Fibroblast of the conjunctiva (primary cell): ENCODE data around the gene EPHA6.
"Not testable (repeated sequence)": the region's sequence is repeated elsewhere in the genome, so short reads cannot be mapped to it uniquely, and the experiment has no call there.

Experiments
- DNase-seq: peaks from one replicate; pipeline ENCODE4 v3.0.0-alpha.2; 2010; ENCODE audit warnings: low read depth

The EPHA6 gene

DNA sequence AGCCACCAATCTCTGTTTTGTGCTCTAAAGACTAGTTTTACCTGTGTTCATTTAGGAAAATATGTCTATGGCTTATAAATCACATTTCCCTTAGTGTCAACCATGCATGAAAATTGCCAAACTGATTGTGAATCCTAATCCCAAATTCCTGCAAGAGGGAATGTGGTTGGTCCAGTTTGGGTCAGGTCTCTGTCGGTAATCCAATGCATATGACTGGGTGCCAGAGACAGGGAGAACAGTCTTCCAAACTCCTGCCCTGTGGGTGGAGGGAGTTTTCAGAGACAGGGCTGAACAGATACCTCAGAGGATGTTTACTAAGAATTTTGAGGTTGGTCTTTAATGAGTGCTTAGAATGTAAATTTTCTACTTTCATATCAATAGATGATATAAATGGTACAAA lies 649.6 kb downstream of the EPHA6 start:
- DNase-seq, result no peak

DNA sequence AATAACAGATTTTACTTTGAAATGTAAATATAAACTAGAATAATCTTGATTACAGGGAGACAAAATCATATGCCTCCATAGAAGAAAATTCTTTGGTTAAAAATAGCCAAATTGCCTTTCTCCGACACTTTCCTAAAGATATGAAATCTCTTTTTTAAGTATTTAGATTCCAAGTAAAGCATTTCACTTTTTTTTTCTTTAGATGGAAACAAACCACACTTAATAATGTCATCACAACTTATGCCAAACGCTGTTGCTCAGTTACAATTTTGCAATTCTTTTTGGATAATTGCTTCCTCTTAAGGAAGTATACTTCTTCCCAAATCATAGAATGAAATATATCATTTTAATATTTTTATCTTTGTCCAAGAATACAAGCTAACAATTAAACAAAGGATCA lies 656.1 kb downstream of the EPHA6 start:
- DNase-seq, result no peak

DNA sequence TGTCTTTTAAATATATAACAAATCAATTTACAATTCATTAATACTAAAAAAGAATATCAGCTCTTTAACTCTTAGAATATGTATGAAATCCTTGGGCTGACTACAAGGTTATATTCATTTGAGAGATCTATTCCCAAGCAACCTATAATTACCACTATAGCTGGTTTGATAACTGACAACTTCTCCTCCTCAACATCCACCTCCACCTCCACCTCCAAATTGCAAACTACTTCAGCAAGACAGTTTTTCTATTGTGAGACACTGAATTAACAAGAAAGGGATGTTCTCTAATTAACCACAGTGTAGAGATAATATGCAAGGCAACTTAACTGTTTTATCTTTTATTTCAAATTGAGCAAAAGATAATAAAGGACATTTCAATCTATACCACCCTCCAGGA lies 665.3 kb downstream of the EPHA6 start:
- DNase-seq, result no peak

DNA sequence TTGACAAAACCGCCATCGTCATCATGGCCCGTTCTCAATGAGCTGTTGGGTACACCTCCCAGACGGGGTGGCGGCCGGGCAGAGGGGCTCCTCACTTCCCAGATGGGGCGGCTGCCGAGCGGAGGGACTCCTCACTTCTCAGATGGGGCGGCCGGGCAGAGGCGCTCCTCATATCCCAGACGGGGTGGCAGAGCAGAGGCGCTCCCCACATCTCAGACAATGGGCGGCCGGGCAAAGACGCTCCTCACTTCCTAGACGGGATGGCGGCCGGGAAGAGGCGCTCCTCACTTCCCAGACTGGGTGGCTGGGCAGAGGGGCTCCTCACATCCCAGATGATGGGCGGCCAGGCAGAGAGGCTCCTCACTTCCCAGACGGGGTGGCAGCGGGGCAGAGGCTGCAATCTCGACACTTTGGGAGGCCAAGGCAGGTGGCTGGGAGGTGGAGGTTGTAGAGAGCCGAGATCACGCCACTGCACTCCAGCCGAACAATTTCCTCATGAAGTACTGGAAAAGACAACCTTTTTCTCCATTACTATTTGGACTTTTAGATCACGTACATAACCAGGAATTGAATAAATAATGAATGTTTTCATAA lies 666.4 kb downstream of the EPHA6 start:
- not testable (repeated sequence) for DNase-seq

DNA sequence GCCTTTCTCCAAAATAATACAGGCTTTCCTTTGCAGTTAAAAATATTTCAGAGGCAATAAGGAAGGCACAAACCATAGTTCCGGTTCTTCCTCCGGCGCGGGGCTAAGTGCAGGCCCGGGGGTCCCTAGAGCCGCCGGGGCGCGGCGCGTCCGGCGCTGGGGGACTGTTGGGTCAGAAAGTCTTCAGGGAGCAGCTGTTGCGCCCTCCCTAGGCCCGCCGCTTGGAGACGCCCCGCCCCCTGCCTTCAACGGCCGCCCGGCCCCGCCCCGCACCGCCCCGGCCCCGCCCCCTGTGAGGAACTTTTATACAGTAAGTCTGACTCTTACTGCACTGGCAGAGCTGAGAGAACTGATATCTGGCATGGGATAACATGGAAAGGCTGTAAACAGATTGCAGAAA lies 667.0 kb downstream of the EPHA6 start:
- DNase-seq, result no peak

DNA sequence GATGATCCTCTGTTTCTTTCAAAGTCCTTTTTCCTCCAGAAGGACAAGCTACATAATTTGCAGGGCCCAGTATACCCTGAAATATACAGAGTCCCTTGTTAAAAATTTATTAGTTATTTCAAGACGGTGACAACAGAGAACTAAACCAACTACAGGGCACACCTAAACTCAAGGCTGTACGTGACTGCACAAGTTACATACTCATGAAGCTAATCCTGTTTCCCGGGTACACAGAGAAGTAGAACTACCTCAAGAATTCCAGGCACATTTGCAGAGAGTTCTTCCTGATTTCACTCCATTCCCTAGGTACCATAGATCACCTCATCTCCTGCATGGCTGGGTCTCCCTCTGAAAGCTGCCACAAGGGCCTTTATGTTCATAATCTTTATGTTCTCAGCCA lies 670.8 kb downstream of the EPHA6 start:
- no peak for DNase-seq

DNA sequence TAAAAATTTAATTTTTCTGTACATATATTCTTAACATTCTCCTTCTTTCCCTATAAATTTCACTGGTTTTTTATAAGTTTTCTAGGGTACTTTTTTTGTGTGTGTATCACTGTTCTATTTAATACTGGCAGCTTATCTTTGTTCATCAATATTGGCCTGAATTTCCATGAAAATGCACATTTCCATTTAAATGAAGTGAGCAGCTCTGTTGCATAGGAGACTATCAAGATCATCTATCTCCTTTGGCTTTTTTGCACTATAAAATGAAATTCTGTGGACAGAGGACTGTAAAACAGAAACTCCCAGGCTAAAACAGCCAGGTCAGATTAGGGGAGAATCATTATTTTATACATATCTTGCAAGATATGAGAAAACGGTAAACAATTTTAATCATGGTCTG lies 673.2 kb downstream of the EPHA6 start:
- no peak for DNase-seq

DNA sequence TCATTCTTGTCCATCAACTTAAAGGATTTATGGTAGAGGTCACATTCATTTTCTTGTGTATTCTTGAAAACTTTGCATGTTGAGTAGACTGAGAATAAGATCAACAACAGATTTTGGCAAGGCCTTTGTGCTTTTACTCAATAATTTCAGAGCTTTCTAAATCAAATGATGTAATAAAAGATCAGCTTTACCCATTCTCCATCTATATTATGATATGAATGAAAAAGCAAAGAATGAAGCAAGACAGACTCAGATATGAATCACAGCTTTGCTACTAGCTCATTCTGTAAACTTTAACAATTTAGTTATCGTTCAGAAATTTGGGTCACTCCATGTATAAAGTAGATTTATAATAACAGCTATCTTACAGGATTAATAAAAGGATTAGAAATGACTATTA lies 674.3 kb downstream of the EPHA6 start:
- DNase-seq, result no peak

DNA sequence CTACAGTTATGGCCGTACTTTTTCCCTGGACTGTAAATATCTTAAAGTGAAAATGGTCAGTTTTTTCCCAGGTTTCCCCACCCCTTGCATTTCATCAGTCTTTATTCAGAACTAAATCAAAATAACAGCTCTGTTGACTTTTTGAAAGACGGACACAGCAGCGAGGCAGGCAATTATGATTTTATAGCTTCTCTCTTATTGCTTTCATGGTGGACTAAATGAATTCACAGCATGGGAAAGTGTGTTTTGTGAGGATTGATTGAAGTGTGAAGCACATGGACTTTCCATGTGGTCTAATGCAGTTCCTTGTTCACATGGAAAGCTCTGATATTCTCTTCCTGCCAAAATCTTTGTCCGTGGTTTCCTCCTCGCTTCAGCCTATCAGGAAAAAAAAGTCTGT lies 681.5 kb downstream of the EPHA6 start:
- no peak for DNase-seq

DNA sequence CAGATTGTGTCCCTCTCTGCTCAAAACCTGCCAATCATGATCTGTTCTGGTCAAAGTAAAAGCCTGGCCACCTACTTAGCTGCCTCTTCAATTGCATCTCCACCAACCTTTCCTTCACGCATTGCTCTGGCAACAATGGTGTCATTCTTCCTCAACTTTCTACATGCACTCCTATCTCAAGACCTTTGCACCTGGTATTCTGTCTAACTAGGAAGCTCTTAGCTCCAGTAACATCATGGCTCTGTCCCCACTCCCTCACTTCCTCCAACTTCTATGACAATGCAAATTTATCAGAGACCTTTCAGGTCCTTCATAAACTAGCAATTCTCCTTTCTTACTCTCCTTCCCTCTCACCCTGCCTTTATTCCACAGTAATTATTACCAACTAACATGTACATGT lies 682.7 kb downstream of the EPHA6 start:
- DNase-seq, result no peak

DNA sequence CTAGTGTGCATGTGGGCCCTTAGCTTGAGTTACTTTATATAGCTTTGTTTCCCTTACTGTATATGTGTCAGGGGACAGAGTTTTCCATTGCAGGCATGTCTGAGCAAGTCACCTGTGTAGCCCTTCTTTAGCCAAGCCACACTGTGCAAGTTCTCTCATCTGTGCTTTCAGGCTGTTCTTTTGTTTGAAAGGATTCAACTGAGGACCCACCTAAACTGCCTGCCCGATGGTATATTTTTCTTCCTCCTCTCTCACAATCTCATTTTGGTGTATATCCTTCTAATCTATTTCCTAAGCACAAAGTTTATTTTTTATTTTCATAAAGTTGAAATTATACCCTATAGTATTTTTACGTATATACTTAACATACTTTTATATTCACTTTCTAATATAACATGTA lies 690.1 kb downstream of the EPHA6 start:
- no peak for DNase-seq

DNA sequence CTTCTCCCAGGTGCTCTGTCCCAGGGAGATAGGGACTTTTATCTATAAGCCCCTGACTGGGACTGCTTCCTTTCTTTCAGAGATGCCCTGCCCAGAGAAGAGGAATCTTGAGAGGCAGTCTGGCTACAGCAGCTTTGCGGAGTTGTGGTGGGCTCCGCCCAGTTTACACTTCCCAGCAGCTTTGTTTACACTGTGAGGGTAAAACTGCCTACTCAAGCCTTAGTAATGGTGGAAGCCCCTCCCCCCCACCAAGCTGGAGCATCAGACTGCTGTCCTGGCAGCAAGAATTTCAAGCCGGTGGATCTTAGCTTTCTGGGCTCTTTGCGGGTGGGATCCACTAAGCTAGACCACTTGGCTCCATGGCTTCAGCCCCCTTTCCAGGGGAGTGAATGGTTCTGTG lies 696.4 kb downstream of the EPHA6 start:
- DNase-seq, result no peak

DNA sequence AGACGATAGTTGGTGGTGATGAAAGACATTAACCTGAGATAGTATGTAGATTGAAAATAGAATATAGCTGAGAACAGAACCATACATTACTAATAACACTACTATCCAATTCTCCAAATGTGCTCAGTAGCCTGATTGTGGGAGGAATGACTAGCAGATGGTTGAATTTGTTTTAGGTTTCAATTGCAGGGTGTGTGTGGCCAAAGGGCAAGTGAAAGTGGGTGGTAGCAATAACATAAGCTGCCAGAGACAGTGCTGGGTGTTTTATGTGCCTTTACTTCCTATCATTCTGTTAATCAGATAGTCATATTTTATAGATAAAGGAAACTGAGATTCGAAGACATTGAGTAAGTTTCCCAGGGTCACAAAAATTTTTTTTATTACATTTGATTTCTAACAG lies 700.7 kb downstream of the EPHA6 start:
- DNase-seq, result no peak

DNA sequence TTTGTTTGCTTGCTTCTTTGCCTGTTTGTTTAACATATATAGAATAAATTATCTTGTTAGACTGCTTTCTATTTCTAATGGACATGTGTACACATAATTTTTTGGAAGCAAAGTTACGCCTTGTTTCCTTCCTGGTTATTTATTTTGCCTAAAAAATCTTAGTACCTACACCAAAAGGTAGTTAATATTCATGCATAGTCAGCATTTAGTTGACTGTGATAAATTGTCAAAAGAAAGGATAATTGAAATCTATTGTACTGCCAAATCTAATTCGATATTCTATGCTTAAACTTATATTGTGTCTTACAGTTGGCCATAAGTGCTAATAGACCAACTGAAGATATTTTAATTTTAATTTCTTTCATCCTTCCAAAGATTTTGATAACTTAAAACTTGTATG lies 716.3 kb downstream of the EPHA6 start:
- DNase-seq, result no peak

DNA sequence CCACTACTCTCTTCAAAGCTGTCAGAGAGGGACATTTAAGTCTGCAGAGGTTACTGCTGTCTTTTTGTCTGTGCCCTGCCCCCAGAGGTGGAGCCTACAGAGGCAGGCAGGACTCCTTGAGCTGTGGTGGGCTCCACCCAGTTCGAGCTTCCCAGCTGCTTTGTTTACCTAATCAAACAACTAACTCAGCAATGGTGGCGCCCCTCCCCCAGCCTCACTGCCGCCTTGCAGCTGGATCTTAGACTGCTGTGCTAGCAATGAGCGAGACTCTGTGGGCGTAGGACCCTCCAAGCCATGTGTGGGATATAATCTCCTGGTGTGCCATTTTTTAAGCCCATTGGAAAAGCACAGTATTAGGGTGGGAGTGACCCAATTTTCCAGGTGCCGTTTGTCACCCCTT lies 733.2 kb downstream of the EPHA6 start:
- DNase-seq, result not testable (repeated sequence)

DNA sequence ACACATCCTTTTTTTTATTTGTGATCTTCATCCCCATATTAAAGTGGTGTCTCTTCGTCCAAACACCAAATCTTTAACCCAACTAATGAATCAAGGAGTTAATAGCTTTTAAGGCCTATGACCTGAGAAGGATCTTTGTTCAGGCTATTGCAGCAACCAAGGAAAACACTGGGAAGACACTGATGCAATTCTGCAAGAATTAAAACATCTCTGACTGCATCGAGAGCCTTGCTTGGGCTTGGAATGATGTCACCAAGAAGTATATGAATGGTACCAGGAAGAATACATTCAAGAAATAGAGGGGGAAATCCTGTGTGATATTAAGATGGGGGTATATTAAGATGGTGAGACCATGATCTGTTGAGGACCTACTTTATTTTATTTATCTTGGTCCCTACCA lies 736.0 kb downstream of the EPHA6 start:
- no peak for DNase-seq

DNA sequence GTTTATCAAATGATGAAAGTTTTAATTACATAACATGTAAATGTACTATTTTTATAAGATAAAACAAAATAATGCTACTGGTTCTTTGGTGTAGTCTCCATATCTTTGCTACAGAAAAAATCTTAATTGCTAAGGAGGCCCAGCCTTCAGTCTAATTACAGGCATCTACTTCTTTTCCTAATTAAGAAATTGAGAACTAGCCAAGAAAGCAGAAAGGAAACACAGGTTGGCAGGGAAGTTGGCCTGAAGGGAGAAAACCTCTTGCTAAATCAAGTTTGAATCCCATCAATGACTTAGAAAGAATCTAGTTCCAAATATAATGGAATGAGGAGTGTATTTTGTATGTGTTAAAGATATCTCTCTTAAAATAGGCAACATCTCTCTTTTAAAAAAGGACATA lies 737.8 kb downstream of the EPHA6 start:
- no peak for DNase-seq

DNA sequence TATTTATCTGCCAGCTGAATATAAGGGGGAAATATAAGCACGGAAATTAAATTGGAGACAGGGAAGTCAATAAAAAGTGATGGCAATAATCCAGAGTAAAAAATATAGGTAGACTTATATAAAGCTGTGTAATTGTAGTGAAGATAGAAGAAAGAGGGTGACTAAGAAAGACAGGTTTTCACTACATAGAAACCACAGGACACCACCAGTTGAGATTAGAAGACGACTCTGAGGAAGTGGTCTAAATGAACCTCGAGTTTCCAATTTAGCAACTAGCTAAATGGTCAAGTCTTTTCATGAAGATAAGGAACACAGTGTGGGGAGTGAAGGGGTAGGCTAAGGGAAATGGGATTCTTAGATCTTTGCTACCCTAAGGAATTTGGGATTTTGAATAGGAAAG lies 761.3 kb downstream of the EPHA6 start:
- no peak for DNase-seq

DNA sequence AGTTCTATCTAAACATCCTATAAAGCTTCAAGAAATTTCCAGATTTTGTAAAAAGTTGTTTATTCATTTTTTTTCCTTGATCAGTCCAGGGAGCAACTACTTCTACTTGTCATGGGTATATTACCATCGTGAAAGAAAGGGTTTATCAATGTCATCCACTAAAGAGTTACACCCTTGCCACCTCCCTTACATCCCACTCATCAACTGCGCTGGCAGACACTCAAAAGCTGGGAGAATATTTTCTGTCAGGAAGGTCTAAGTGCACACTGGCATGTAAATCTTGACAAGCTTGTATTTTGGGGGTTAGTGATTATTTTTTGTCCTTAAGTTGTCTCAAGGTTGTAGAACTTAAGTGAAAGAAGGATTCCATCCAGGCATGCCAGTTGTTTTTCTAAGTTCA lies 761.8 kb downstream of the EPHA6 start:
- no peak for DNase-seq

DNA sequence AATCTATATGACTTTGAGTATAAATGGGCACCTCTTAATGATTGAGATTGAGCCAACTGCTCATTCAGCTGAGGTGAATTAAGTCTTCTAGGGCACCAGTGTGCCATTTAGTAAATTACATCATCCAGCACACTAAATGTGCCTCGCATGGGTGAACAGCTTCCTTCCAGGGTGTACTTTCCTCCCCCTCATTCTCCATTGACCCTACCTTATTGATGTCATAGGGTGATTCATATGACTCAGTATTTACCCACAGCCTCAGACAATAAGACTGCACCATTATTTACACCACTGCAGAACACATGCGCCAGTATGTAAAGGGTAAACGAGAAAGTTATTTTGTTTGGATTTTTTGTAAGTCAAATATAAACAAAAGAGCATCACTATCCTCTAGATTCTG lies 765.0 kb downstream of the EPHA6 start:
- no peak for DNase-seq

DNA sequence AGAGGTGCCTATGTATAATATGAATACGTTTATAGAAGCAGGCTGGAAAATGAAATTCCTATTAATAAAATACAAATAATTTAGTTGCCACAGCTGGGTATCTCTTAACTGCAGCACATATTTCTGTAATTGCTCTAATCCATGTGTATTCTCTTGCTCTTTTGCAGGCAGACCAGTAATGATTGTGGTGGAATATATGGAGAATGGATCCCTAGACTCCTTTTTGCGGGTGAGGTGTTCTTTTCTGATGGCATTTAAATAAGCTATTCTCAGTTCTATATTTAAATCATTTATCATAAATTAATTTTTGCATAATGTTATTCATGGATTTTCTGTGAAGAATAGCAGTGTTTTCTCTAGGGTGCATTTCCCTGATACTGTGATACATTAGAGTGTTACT lies 796.2 kb downstream of the EPHA6 start:
- DNase-seq, result no peak

DNA sequence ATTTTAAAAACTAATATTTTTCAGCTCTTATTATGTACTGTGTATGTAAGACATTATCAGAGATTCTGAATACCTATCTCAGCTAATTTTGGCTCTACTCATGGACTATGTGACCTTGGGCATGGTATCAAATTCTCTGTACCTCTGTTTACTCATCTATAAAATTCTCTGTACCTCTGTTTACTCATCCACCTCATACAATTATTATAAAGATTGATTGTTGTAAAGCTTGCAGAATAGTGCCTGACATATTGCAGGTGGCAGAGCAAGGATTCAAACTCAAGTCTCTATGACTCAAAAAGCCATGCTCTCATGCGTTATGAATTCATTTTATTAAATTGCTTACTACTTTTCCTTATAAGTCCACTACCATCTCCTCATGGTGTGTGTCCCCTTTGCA lies 798.2 kb downstream of the EPHA6 start:
- DNase-seq, result no peak

DNA sequence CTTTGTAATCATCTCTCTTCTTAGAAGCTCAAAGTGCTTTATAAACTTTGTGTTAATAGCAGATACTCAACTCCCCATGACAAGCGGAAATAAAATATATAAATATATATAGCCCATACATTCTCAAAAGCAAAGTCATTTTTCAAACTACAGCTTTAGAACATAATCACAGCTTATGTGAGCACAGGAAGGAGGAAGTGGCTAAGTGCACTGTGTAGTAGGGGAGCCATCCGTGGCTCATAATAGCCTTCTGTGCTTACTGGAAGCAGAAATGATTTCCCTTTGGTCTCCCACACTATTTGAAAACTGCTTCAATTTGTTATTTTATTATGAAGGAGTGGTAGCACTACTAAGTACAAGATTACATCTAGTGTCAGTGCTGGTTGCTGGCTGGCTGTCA lies 798.7 kb downstream of the EPHA6 start:
- no peak for DNase-seq

DNA sequence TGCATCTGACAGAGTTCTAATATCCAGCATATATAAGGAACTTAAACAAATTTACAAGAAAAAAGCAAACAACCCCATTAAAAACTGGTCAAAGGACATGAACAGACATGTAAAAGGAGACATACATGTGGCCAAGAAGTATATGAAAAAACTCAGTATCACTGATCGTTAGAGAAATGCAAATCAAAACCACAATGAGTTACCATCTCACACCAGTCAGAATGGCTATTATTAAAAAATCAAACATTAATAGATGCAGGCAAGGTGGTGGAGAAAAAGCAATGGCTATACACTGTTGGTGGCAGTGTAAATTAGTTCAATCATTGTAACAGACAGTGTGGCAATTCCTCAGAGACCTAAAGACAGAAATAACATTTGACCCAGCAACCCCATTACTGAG lies 806.1 kb downstream of the EPHA6 start:
- not testable (repeated sequence) for DNase-seq

DNA sequence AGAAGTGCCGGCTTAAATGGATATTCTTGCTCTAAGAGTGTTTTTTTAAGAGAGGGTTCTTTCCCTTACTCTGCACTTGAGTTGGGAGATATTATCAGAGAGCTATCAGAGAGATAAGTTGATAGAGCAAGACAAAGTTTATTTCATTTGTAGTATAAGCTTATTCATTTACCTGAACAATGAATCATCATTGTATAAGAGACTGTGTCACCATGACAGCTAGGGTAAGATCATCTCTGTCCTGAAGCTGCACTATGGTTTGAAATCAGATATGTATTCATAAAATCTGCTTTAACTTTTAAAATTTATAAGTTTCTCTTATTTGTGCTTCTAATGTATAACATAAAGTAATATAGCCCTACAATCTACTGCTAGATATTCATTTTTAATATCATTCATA lies 822.1 kb downstream of the EPHA6 start:
- DNase-seq, result no peak
